CD4-positive, alpha-beta T cell treated with Interleukin-2 at 100 ng/mL for 4 hours (primary cell): ENCODE results near the gene BSG.
"Not testable (repeated sequence)": the region's sequence is repeated elsewhere in the genome, so short reads cannot be mapped to it uniquely, and the experiment has no call there.

Source experiments
- DNase-seq: peaks from one replicate; pipeline ENCODE4 v3.0.0-alpha.2; 2020; ENCODE audit warnings: low spot score

BSG gene

GRCh38 chr19:572743-573518 is 535 bp downstream of the BSG start:
- DNase-seq: no peak

- no peak for DNase-seq
These were observed 1.1 kb downstream of the BSG start for GRCh38 chr19:573519-573825.

GRCh38 chr19:574658-575526 is 2.5 kb downstream of the BSG start:
- DNase-seq: no peak

- no peak for DNase-seq
These were observed 3.4 kb downstream of the BSG start for GRCh38 chr19:575527-576506.

- DNase-seq: no peak
These were observed 4.5 kb downstream of the BSG start for GRCh38 chr19:576768-577438.

- no peak for DNase-seq
These were observed 5.3 kb downstream of the BSG start for GRCh38 chr19:577439-578392.

GRCh38 chr19:579111-579841 is 6.9 kb downstream of the BSG start:
- no peak for DNase-seq

DNA sequence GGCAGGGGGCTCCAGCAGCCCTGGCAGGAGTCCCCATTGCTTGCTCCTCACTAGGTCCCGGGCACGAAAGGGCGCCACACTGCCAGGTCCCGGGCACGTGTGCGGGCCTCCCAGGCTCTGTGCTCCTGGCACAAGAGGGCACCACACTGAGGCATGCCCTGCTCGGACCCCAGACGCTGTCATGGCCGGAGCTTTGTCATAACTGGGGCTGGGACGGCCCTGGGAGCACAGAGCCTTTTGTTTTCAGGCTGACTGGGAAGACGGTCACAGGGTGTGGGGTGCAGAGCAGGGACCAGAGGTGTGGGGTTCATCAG is 7.4 kb downstream of the BSG start:
- no peak for DNase-seq

GRCh38 chr19:580274-580835 is 8.0 kb downstream of the BSG start:
- no peak for DNase-seq

GRCh38 chr19:581399-582111 is 9.2 kb downstream of the BSG start:
- DNase-seq: no peak

DNA sequence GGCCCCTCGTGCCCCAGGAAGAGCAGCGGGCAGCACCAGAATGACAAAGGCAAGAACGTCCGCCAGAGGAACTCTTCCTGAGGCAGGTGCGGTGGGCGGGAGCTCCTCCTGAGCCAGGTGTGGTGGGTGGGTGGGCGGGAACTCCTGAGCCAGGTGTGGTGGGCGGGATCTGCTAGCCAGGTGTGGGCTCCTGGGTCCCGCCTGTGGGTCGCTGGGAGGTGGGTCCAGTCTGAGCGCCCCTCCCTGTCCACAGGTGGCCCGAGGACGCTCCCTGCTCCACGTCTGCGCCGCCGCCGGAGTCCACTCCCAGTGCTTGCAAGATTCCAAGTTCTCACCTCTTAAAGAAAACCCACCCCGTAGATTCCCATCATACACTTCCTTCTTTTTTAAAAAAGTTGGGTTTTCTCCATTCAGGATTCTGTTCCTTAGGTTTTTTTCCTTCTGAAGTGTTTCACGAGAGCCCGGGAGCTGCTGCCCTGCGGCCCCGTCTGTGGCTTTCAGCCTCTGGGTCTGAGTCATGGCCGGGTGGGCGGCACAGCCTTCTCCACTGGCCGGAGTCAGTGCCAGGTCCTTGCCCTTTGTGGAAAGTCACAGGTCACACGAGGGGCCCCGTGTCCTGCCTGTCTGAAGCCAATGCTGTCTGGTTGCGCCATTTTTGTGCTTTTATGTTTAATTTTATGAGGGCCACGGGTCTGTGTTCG is 10.3 kb downstream of the BSG start:
- no peak for DNase-seq

DNA sequence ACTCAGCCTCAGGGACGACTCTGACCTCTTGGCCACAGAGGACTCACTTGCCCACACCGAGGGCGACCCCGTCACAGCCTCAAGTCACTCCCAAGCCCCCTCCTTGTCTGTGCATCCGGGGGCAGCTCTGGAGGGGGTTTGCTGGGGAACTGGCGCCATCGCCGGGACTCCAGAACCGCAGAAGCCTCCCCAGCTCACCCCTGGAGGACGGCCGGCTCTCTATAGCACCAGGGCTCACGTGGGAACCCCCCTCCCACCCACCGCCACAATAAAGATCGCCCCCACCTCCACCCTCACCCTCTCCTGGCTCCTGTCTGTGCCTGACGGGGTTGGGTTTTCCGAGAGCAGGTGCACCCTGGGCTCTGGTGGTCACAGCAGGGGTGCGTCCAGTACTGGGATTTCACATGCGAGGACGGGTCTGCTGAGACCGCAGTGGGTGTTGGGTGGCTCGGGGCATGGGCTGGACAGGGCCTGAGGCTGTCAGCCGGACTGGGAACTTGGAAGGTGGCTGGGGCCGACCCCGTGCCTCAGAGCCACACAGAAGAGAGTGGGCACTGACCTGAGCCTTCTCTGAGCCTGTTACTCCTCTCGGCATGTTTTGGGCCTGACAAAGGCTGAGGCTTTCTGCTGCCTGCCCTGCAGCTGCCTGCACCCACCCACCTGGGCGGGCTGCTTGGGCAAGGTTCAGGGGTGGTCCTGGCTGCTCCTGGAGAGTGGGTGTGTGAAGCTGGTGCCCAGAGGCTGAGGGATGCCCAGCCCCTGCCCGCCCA is 11.0 kb downstream of the BSG start:
- DNase-seq: no peak

DNA sequence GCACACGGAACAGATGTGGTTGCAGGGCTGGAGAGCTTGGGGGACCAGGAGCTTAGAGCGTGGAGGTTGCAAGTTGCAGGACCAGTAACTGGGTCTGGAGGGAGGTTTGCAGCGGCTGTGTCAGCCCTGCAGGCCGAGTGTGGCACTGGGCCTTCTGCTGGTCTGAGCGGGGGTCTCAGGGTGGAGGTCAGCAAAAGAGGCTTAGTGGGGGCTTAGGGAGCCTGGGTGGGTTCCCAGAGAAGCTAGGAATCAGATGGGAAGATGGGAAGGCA is 11.5 kb downstream of the BSG start:
- DNase-seq: no peak

DNA sequence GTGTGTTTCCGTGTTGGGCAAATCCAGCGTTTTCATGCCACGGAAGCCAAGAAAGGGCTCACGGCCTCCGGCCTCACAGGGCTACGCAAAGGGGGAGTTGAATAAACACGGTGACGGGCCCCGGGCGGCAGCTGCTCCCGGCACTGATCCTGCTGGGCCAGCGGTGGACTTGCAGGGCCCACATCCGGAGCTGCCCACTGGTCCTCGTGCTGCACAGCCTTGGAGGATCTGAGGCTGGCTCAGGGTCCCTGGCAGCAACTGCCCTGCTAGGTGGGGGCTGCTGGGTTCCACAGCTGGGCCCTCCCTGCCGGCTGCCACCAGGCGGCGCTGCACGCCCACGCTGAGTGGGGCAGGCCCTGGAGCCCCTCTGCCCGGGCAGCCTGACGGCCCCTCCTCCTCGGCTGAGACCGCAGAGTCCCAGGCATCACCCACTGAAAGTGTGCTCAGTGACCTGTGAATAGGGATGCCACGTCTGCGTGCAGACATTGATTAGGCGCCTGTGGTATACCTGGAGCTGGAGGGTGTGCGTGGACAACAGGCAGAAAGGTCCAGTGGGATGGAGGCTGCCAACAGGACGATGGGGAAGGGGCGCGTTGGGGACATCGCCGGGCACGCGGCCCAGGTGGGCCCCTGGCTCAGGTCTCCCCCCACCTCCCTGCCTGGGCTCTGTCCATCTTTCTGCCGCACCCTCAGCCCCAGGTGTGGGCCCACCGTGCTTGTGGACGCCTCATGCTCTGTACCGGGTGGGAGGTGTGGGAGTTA is 12.0 kb downstream of the BSG start:
- peak; percentile 60 for DNase-seq

DNA sequence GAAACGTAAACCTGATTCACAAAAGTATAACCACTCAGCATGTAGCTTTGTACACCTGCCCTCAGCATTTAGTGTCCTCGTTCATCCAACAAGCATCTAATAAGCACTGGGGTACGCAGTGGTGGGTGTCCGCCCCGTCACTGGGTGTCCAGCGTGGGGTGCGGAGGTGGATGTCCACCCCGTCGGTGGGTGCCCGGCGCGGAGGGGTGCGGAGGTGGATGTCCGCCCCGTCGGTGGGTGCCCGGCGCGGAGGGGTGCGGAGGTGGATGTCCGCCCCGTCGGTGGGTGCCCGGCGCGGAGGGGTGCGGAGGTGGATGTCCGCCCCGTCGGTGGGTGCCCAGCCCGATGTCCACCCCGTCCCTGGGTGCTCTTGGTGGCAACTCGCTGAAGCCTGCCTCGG is 12.8 kb downstream of the BSG start:
- not testable (repeated sequence) for DNase-seq

DNA sequence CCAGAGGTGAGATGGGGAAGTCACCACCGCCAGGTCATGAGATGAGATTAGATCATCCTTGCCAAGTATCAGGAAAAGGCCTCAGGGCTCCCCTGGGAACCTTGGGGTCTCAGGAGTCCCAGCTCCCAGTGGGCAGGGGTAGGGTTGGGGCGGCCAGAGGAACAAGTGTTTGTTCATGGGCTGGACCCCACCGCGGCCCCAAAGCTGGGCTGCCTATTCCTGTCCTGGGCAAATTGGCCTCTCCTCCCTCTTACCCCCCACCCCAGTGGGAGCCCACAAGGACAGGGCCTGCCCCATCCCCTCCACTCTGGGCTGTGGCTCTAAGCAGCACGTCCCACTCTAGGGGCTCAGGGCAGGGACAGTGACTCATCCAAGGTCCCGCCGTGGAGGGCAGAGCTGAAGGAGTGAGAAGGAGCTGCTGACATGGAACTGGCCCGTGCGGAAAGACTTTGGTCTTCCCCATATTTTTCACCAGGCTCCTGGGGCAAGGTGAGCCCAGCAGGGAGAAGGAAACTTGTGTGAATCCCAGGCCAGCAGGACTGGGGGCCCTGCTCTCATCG is 13.2 kb downstream of the BSG start:
- no peak for DNase-seq
